HepG2 (cell line): ENCODE results near the gene FAM118B. TPM values are rescaled to one million over a fixed set of nuclear protein-coding genes. Genes with fewer than 3 reads are reported as not detected.
A peak's percentile ranks its signal among the peaks of the same experiment; 100 is the strongest.

ENCODE experiments used
- ATRX ChIP-seq: sonication (generic); formaldehyde crosslinking; IDR thresholded peaks from 2 replicates; pipeline ENCODE4 v1.4.0; 2020; ENCODE audit warnings: missing genetic modification reagents, borderline replicate concordance
- FOXO1 ChIP-seq: sonication (generic); formaldehyde crosslinking; IDR thresholded peaks from 2 replicates; pipeline ENCODE4 v1.4.0; 2020; ENCODE audit warnings: missing genetic modification reagents
- HCFC1 ChIP-seq: fragments of 150-350 bp; IDR thresholded peaks from 2 replicates; pipeline ENCODE4 v1.6.1; 2014; ENCODE audit warnings: low read depth, low read length
- HMG20B ChIP-seq: conservative IDR thresholded peaks from 2 replicates; pipeline ENCODE4 v1.6.1; 2016; ENCODE audit warnings: missing genetic modification reagents, missing compliant biosample characterization
- HNF4A ChIP-seq: sonication (generic); formaldehyde crosslinking; IDR thresholded peaks from 2 replicates; pipeline ENCODE4 v1.4.0; 2020; ENCODE audit warnings: missing genetic modification reagents
- KLF6 ChIP-seq: IDR thresholded peaks from 2 replicates; pipeline ENCODE4 v1.8.0; 2016; ENCODE audit warnings: missing biosample characterization, missing genetic modification reagents
- KLF9 ChIP-seq: IDR thresholded peaks from 2 replicates; pipeline ENCODE4 v1.6.1; 2016; ENCODE audit warnings: low read depth
- MEIS1 ChIP-seq: sonication (generic); formaldehyde crosslinking; IDR thresholded peaks from 2 replicates; pipeline ENCODE4 v1.9.0; 2021; ENCODE audit warnings: mild to moderate bottlenecking, missing genetic modification reagents, moderate library complexity, borderline replicate concordance
- MEIS2 ChIP-seq: sonication (generic); formaldehyde crosslinking; IDR thresholded peaks from 2 replicates; pipeline ENCODE4 v1.9.0; 2021; ENCODE audit warnings: mild to moderate bottlenecking, missing genetic modification reagents
- SIX1 ChIP-seq: sonication (generic); formaldehyde crosslinking; IDR thresholded peaks from 2 replicates; pipeline ENCODE4 v1.4.0; 2020; ENCODE audit warnings: missing genetic modification reagents, borderline replicate concordance
- SP2 ChIP-seq: sonication (generic); formaldehyde crosslinking; IDR thresholded peaks from 2 replicates; pipeline ENCODE4 v1.5.1; 2020; ENCODE audit warnings: mild to moderate bottlenecking, missing genetic modification reagents
- ZNF335 ChIP-seq: sonication (generic); formaldehyde crosslinking; IDR thresholded peaks from 2 replicates; pipeline ENCODE4 v1.4.0; 2020; ENCODE audit warnings: missing genetic modification reagents
- ZNF556 ChIP-seq: sonication (generic); formaldehyde crosslinking; IDR thresholded peaks from 2 replicates; pipeline ENCODE4 v1.4.0; 2020; ENCODE audit warnings: mild to moderate bottlenecking, missing genetic modification reagents, borderline replicate concordance
- ZNF737 ChIP-seq: sonication (generic); formaldehyde crosslinking; IDR thresholded peaks from 2 replicates; pipeline ENCODE4 v1.5.0; 2020; ENCODE audit warnings: missing genetic modification reagents, mild to moderate bottlenecking, borderline replicate concordance
- polyA plus RNA-seq, 8 experiments: library from polyadenylated mRNA; depleted of rRNA in 3 of 8; stranded (reverse) in 7 of 8; unstranded in 1 of 8; fragments of >200 nt; fragmentation: Illumina TruSeq in 4 of 8; extraction: Trizol in 4 of 8; gene quantifications; 2 replicates each; pipeline versions ENCODE4 v1.2.1 to v1.2.3, GENCODE V29; 2011 to 2016; ENCODE audit warnings: low read depth in 4 of 8, missing spikeins in 1 of 8, mixed read lengths in 1 of 8; ENCODE audit not compliant: insufficient read depth in 1 of 8
- total RNA-seq, 5 experiments: library from RNA; depleted of rRNA; stranded (reverse); fragments of >200 nt; fragmentation: Illumina TruSeq; extraction: Trizol; gene quantifications; 2 replicates each; pipeline ENCODE4 v1.2.3, GENCODE V29; 2016; ENCODE audit warnings: low read depth in 1 of 5
- TF ChIP-seq, protein P1 (sequence below): sonication (generic); formaldehyde crosslinking; IDR thresholded peaks from 2 replicates; pipeline ENCODE4 v1.4.0; 2020; ENCODE audit warnings: missing genetic modification reagents, borderline replicate concordance
- TF ChIP-seq, protein P2 (sequence below): sonication (generic); formaldehyde crosslinking; IDR thresholded peaks from 2 replicates; pipeline ENCODE4; 2020; ENCODE audit warnings: missing genetic modification reagents, mild to moderate bottlenecking, borderline replicate concordance
- TF ChIP-seq, protein P3 (sequence below): sonication (generic); formaldehyde crosslinking; IDR thresholded peaks from 2 replicates; pipeline ENCODE4 v1.8.0; 2022; ENCODE audit warnings: missing genetic modification reagents, mild to moderate bottlenecking, moderate library complexity, borderline replicate concordance

FAM118B gene
- total and polyA plus RNA-seq, 2 of the 13 experiments (the other 11 are each of a cell fraction or from before 2014, with no cell fraction given), result 10.2 to 25.7 TPM

DNA sequence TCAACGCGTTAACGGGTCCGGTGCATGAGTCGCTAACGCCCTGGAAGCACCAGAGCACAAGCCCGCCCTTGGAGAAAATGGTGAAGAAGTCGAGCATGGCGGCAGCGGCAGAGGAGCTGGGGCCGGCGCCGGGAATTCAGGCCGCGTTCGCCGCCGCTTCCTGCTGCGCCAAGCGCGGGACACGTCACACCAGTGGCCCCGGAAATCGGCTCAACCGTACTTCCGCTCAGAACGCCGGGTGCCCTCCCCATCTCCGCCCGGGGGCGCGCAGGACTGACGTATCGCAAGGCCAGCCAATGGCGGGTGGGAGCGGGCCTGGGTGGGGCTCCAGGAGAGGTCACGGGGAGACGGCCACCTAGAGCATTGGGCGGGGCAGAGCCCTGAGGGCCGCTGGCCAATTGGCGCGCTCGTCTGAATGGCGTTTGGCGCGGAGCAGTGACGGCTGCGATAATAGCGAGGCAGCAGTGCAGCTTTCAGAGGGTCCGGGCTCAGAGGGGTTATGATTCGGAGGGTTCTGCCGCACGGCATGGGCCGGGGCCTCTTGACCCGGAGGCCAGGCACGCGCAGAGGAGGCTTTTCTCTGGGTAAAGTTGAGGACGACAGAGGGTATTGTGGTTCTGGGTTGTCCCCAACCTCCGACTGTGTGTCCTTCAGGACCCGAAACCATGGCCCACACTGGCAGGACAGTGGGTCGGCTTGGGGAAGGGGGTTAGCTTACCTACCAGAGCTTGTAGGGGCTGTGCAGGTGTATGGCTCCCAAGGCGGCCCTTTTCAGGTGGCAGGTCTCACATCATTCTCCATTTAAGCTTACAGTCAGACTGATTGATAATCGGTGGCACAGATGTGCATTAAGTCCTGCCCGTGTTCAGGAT is 57.4 kb downstream of the FAM118B start, which contains the start of the genes FOXRED1 and SRPRA (continued):
- TF ChIP-seq MEIS2 (CRISPR knock-in tag) (peak; percentile 46; the same call in 1 of the 2 replicates), ZNF556 (CRISPR knock-in tag) (peak; percentile 95), ZNF335 (CRISPR knock-in tag) (no peak), ZNF737 (no peak), SIX1 (CRISPR knock-in tag) (no peak), FOXO1 (CRISPR knock-in tag) (no peak), ATRX (CRISPR knock-in tag) (no peak), HNF4A (CRISPR knock-in tag) (no peak; the same call in 1 of the 2 replicates), MEIS1 (CRISPR knock-in tag) (peak; percentile 75; the same call in 1 of the 2 replicates), HMG20B (no peak; the same call in 1 of the 2 replicates), KLF6 (CRISPR knock-in tag) (peak; percentile 25; the same call in 1 of the 2 replicates), KLF9 (CRISPR knock-in tag) (no peak), HCFC1 (peak; percentile 69), SP2 (CRISPR knock-in tag) (peak; percentile 85)
- TF ChIP-seq, protein P1, sequence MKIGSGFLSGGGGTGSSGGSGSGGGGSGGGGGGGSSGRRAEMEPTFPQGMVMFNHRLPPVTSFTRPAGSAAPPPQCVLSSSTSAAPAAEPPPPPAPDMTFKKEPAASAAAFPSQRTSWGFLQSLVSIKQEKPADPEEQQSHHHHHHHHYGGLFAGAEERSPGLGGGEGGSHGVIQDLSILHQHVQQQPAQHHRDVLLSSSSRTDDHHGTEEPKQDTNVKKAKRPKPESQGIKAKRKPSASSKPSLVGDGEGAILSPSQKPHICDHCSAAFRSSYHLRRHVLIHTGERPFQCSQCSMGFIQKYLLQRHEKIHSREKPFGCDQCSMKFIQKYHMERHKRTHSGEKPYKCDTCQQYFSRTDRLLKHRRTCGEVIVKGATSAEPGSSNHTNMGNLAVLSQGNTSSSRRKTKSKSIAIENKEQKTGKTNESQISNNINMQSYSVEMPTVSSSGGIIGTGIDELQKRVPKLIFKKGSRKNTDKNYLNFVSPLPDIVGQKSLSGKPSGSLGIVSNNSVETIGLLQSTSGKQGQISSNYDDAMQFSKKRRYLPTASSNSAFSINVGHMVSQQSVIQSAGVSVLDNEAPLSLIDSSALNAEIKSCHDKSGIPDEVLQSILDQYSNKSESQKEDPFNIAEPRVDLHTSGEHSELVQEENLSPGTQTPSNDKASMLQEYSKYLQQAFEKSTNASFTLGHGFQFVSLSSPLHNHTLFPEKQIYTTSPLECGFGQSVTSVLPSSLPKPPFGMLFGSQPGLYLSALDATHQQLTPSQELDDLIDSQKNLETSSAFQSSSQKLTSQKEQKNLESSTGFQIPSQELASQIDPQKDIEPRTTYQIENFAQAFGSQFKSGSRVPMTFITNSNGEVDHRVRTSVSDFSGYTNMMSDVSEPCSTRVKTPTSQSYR (CRISPR knock-in tag), result 0 out of 2 replicates have a peak, but pooled peaks have one; percentile 23
- TF ChIP-seq, protein P2, sequence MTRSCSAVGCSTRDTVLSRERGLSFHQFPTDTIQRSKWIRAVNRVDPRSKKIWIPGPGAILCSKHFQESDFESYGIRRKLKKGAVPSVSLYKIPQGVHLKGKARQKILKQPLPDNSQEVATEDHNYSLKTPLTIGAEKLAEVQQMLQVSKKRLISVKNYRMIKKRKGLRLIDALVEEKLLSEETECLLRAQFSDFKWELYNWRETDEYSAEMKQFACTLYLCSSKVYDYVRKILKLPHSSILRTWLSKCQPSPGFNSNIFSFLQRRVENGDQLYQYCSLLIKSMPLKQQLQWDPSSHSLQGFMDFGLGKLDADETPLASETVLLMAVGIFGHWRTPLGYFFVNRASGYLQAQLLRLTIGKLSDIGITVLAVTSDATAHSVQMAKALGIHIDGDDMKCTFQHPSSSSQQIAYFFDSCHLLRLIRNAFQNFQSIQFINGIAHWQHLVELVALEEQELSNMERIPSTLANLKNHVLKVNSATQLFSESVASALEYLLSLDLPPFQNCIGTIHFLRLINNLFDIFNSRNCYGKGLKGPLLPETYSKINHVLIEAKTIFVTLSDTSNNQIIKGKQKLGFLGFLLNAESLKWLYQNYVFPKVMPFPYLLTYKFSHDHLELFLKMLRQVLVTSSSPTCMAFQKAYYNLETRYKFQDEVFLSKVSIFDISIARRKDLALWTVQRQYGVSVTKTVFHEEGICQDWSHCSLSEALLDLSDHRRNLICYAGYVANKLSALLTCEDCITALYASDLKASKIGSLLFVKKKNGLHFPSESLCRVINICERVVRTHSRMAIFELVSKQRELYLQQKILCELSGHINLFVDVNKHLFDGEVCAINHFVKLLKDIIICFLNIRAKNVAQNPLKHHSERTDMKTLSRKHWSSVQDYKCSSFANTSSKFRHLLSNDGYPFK (CRISPR knock-in tag), result peak; percentile 95
- TF ChIP-seq, protein P3, sequence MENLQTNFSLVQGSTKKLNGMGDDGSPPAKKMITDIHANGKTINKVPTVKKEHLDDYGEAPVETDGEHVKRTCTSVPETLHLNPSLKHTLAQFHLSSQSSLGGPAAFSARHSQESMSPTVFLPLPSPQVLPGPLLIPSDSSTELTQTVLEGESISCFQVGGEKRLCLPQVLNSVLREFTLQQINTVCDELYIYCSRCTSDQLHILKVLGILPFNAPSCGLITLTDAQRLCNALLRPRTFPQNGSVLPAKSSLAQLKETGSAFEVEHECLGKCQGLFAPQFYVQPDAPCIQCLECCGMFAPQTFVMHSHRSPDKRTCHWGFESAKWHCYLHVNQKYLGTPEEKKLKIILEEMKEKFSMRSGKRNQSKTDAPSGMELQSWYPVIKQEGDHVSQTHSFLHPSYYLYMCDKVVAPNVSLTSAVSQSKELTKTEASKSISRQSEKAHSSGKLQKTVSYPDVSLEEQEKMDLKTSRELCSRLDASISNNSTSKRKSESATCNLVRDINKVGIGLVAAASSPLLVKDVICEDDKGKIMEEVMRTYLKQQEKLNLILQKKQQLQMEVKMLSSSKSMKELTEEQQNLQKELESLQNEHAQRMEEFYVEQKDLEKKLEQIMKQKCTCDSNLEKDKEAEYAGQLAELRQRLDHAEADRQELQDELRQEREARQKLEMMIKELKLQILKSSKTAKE (CRISPR knock-in tag), result no peak
